ENCODE results near the gene CUBN. TPM values are rescaled to one million over a fixed set of nuclear protein-coding genes. Genes with fewer than 3 reads are reported as not detected.

The CUBN gene
- total and polyA plus RNA-seq, 2 of the 13 experiments (the other 11 are each of a cell fraction or from before 2014, with no cell fraction given), result 0.27 to 0.32 TPM

GRCh38 chr10:16960551-16960950 is 169.1 kb downstream of the CUBN start:
- ATAC-seq (no peak), DNase-seq (ENCODE audit: low spot score) (no peak), FAIRE-seq (no peak)
- Histone ChIP-seq H3K9me3 (ENCODE audit: low read length) (no peaks in the 10 kb centered on the region), H2AFZ (ENCODE audit: low read length) (no peak overlapping the region), H3K4me3 (replicated peaks in 1 of 3; ENCODE audit: insufficient read depth in 1 of 3, low read depth in 2 of 3, low read length in 3 of 3) (no peak overlapping the region), H3K79me2 (ENCODE audit: insufficient read depth, low read length) (no peaks in the 10 kb centered on the region), H3K27me3 (ENCODE audit: control insufficient read depth in 1 of 2, insufficient read depth in 2 of 2, low read length in 2 of 2) (no peaks in the 10 kb centered on the region), H3K4me2 (ENCODE audit: low read depth, low read length) (no peak overlapping the region), H3K9ac (ENCODE audit: insufficient read depth, low read depth, low read length) (no peak overlapping the region), H3K4me1 (ENCODE audit: insufficient read depth, low read length) (no peaks in the 10 kb centered on the region), H4K20me1 (ENCODE audit: insufficient read depth, low read length) (no peaks in the 10 kb centered on the region), H3K36me3 (replicated peaks in 1 of 2; ENCODE audit: control insufficient read depth in 1 of 2, insufficient read depth in 2 of 2, low read length in 2 of 2) (no peaks in the 10 kb centered on the region), H3K27ac (ENCODE audit: extremely low read length, insufficient read depth, low read length) (no peak overlapping the region)
- intact Hi-C loops (cut with micrococcal nuclease; ENCODE audit: unreplicated experiment) (no loop called here), in situ Hi-C loops (cut with HindIII; ENCODE audit: extremely low pct_ligation_motif_present, low pct_unique_long_range_greater_than_20kb) (no loop called here)
- ChIA-PET CTCF (ENCODE audit: low intra/inter-chr PET ratio, low total read pairs) (no interaction called here), POLR2A (no interaction called here)
- 23% methylated on average over 2 of the region's 4 CpGs for WGBS (ENCODE audit: low lambda C conversion rate)
- BruUV-seq (replicated peaks), result no TSS peak
- TF ChIP-seq TOPORS (CRISPR knock-in tag; IDR thresholded peaks at IDR 0.05) (no peak), ZNF746 (CRISPR knock-in tag; IDR thresholded peaks at IDR 0.05) (no peak), ZNF34 (CRISPR knock-in tag; IDR thresholded peaks at IDR 0.05; ENCODE audit: borderline replicate concordance) (no peak), ZNF550 (CRISPR knock-in tag; IDR thresholded peaks at IDR 0.05; ENCODE audit: borderline replicate concordance) (no peak), POLR2A (IDR thresholded peaks at IDR 0.05; ENCODE audit: insufficient read depth in 1 of 2, low read depth in 2 of 2, low read length in 2 of 2) (no peak), ZNF709 (CRISPR knock-in tag; IDR thresholded peaks at IDR 0.05) (no peak), MAFF (IDR thresholded peaks at IDR 0.05; ENCODE audit: low read depth, low read length) (no peak), MTF1 (CRISPR knock-in tag; IDR thresholded peaks at IDR 0.05) (no peak), SP4 (CRISPR knock-in tag; IDR thresholded peaks at IDR 0.05) (no peak), ZHX2 (IDR thresholded peaks at IDR 0.05; ENCODE audit: low read depth) (no peak), ZHX2 (CRISPR knock-in tag; IDR thresholded peaks at IDR 0.05; ENCODE audit: borderline replicate concordance) (no peak), IRX3 (CRISPR knock-in tag; IDR thresholded peaks at IDR 0.05; ENCODE audit: borderline replicate concordance, low read depth) (no peak), ZNF775 (CRISPR knock-in tag; IDR thresholded peaks at IDR 0.05; ENCODE audit: borderline replicate concordance) (no peak), NONO (IDR thresholded peaks at IDR 0.05) (no peak), NONO (CRISPR knock-in tag; conservative IDR thresholded peaks at IDR 0.05) (no peak), ZNF747 (CRISPR knock-in tag; IDR thresholded peaks at IDR 0.05; ENCODE audit: borderline replicate concordance) (no peak), REPIN1 (CRISPR knock-in tag; IDR thresholded peaks at IDR 0.05; ENCODE audit: borderline replicate concordance, low read depth) (no peak)
